GM23338 (cell line): ENCODE measurements around the gene MPP1. TPM values are rescaled to one million over a fixed set of nuclear protein-coding genes. Genes with fewer than 3 reads are reported as not detected.

Experiments used
- ATAC-seq: fragments of 200-7000 bp; cut with Tn5 transposase; 3 replicates; pipeline ENCODE4 v1.9.1; 2020
- DNase-seq: peaks from one replicate; pipeline ENCODE4 v3.0.0-alpha.2; 2015; ENCODE audit warnings: low spot score
- H2AFZ ChIP-seq: fragments of 200-600 bp; sonication (generic); 2 replicates; pipeline ENCODE4 v1.8.0; 2016; ENCODE audit warnings: antibody characterized with exemption, mild to moderate bottlenecking, moderate library complexity
- H3F3A ChIP-seq: fragments of 200-600 bp; sonication (generic); replicated peaks from 2 replicates; pipeline ENCODE4 v1.8.0; 2017; ENCODE audit warnings: antibody characterized with exemption, mixed run types, low read depth
- H3K27ac ChIP-seq: fragments of 200-600 bp; sonication (generic); 2 replicates; pipeline ENCODE4 v1.6.1; 2016; ENCODE audit warnings: low read depth
- H3K27me3 ChIP-seq: fragments of 200-600 bp; sonication (generic); 2 replicates; pipeline ENCODE4 v1.8.0; 2016; ENCODE audit warnings: mild to moderate bottlenecking, mixed run types, moderate library complexity; ENCODE audit not compliant: insufficient read depth
- H3K36me3 ChIP-seq: fragments of 200-600 bp; sonication (generic); 2 replicates; pipeline ENCODE4 v1.8.0; 2016; ENCODE audit warnings: mild to moderate bottlenecking; ENCODE audit not compliant: insufficient read depth
- H3K4me1 ChIP-seq: fragments of 200-600 bp; sonication (generic); 2 replicates; pipeline ENCODE4 v1.8.0; 2016; ENCODE audit warnings: mild to moderate bottlenecking, moderate library complexity; ENCODE audit not compliant: insufficient read depth
- H3K4me2 ChIP-seq: fragments of 200-600 bp; sonication (generic); 2 replicates; pipeline ENCODE4 v1.7.1; 2017; ENCODE audit warnings: mixed run types
- H3K4me3 ChIP-seq: fragments of 200-600 bp; sonication (generic); 2 replicates; pipeline ENCODE4 v1.6.1; 2016; ENCODE audit warnings: mixed run types
- H3K79me2 ChIP-seq: fragments of 200-600 bp; sonication (generic); replicated peaks from 2 replicates; pipeline ENCODE4 v1.8.0; 2017; ENCODE audit warnings: mild to moderate bottlenecking; ENCODE audit not compliant: insufficient read depth
- H3K9me2 ChIP-seq: fragments of 200-600 bp; sonication (generic); 2 replicates; pipeline ENCODE4 v1.8.0; 2017; ENCODE audit not compliant: insufficient read depth
- H4K20me1 ChIP-seq: fragments of 200-600 bp; sonication (generic); replicated peaks from 2 replicates; pipeline ENCODE4 v1.8.0; 2017; ENCODE audit warnings: mild to moderate bottlenecking; ENCODE audit not compliant: insufficient read depth
- H3K27ac Mint-ChIP-seq: 2 replicates; pipeline ENCODE4 v1.8.0; 2020; ENCODE audit warnings: inconsistent platforms, mild to moderate bottlenecking, moderate library complexity, mixed read lengths
- H3K27me3 Mint-ChIP-seq: 3 replicates; pipeline ENCODE4 v1.8.0; 2022; ENCODE audit warnings: low read depth, mild to moderate bottlenecking, moderate library complexity, mixed read lengths, inconsistent platforms; ENCODE audit not compliant: insufficient read depth, poor library complexity
- H3K36me3 Mint-ChIP-seq: 3 replicates; pipeline ENCODE4 v1.8.0; 2021; ENCODE audit warnings: low read depth, mild to moderate bottlenecking, inconsistent platforms, moderate library complexity, mixed read lengths
- H3K4me1 Mint-ChIP-seq: 3 replicates; pipeline ENCODE4 v1.8.0; 2020; ENCODE audit warnings: mild to moderate bottlenecking, inconsistent platforms, mixed read lengths
- H3K4me3 Mint-ChIP-seq: 3 replicates; pipeline ENCODE4 v1.8.0; 2021; ENCODE audit warnings: moderate library complexity, mild to moderate bottlenecking, inconsistent platforms, mixed read lengths
- H3K9me3 Mint-ChIP-seq: 3 replicates; pipeline ENCODE4 v1.8.0; 2020; ENCODE audit warnings: moderate library complexity, mild to moderate bottlenecking, inconsistent platforms, mixed read lengths
- CREB1 ChIP-seq: fragments of 250-450 bp; sonication (Bioruptor Pico); IDR thresholded peaks from 2 replicates; pipeline ENCODE4 v1.5.0; 2020; ENCODE audit warnings: low read depth, mild to moderate bottlenecking, moderate library complexity
- CTCF ChIP-seq, 2 experiments: fragments of 200-600 bp in 1 of 2; sonication (generic) in 1 of 2; conservative IDR thresholded peaks; 2 replicates each; pipeline versions ENCODE4 v1.5.1 to v1.6.1; 2016 to 2017; ENCODE audit warnings: antibody characterized with exemption in 2 of 2, low read depth in 2 of 2, mild to moderate bottlenecking in 2 of 2, moderate library complexity in 1 of 2
- ETS1 ChIP-seq: IDR thresholded peaks from 2 replicates; pipeline ENCODE4 v1.6.1; 2016; ENCODE audit warnings: antibody characterized with exemption
- EZH2 ChIP-seq: fragments of 200-600 bp; sonication (generic); IDR thresholded peaks from one replicate; pipeline ENCODE4 v1.8.0; 2017; ENCODE audit warnings: antibody characterized with exemption, mild to moderate bottlenecking, low read depth; ENCODE audit not compliant: unreplicated experiment
- EZH2phosphoT487 ChIP-seq: fragments of 200-600 bp; sonication (generic); IDR thresholded peaks from one replicate; pipeline ENCODE4 v1.8.1; 2018; ENCODE audit warnings: antibody characterized with exemption; ENCODE audit not compliant: unreplicated experiment
- JUNB ChIP-seq: IDR thresholded peaks from one replicate; pipeline ENCODE4 v1.6.1; 2016; ENCODE audit warnings: antibody characterized with exemption; ENCODE audit not compliant: unreplicated experiment
- NANOG ChIP-seq: IDR thresholded peaks from 2 replicates; pipeline ENCODE4 v1.6.1; 2016; ENCODE audit warnings: antibody characterized with exemption, borderline replicate concordance
- POLR2AphosphoS5 ChIP-seq: IDR thresholded peaks from 2 replicates; pipeline ENCODE4 v1.6.1; 2016; ENCODE audit warnings: antibody characterized with exemption, low read depth
- STAT1 ChIP-seq: IDR thresholded peaks from one replicate; pipeline ENCODE4 v1.6.1; 2016; ENCODE audit warnings: antibody characterized with exemption; ENCODE audit not compliant: unreplicated experiment
- ZNF114 ChIP-seq: fragments of 250-450 bp; sonication (Bioruptor Pico); IDR thresholded peaks from 2 replicates; pipeline ENCODE4 v1.5.0; 2020; ENCODE audit warnings: mild to moderate bottlenecking, moderate library complexity
- ZNF331 ChIP-seq: fragments of 250-450 bp; sonication (Bioruptor Pico); IDR thresholded peaks from 2 replicates; pipeline ENCODE4 v1.5.0; 2020; ENCODE audit warnings: low read depth, mild to moderate bottlenecking, moderate library complexity
- polyA plus RNA-seq: library from polyadenylated mRNA; unstranded; fragments of >200 nt; fragmentation: Nextera tagmentation; extraction: Ambion mirVana; gene quantifications from 2 replicates; pipeline ENCODE4 v1.2.1, GENCODE V29; 2016
- total RNA-seq: library from RNA; depleted of rRNA; stranded (reverse); fragments of >200 nt; shearing (Covaris generic); gene quantifications from 2 replicates; pipeline ENCODE4 v1.2.3, GENCODE V29; 2014
- TF ChIP-seq, protein P1 (sequence below): IDR thresholded peaks from one replicate; pipeline ENCODE4 v1.6.1; 2018; ENCODE audit warnings: antibody characterized with exemption; ENCODE audit not compliant: unreplicated experiment
- TF ChIP-seq, protein P2 (sequence below): fragments of 250-450 bp; sonication (Bioruptor Pico); IDR thresholded peaks from 2 replicates; pipeline ENCODE4 v1.5.0; 2020; ENCODE audit warnings: mild to moderate bottlenecking, moderate library complexity

The MPP1 gene
- total and polyA plus RNA-seq, 2 experiments from 2014 or later: 18.7 to 27.2 TPM

- peaks cover 7% of the 10 kb centered on the region; the same call in 1 of the 3 replicates for H3K4me1 Mint-ChIP-seq
- Histone ChIP-seq H3K27ac (no peak overlapping the region), H3K9me2 (no peaks in the 10 kb centered on the region), H3K4me3 (no peak overlapping the region), H3K36me3 (no peaks in the 10 kb centered on the region), H3K4me2 (no peak overlapping the region), H2AFZ (no peak overlapping the region), H3K79me2 (peaks cover 10% of the 10 kb centered on the region), H3K27me3 (no peaks in the 10 kb centered on the region), H4K20me1 (no peaks in the 10 kb centered on the region), H3K4me1 (peaks cover 8% of the 10 kb centered on the region; the same call in 1 of the 2 replicates), H3F3A (no peaks in the 10 kb centered on the region)
- ATAC-seq (no peak), DNase-seq (no peak)
- no peak overlapping the region for H3K27ac Mint-ChIP-seq
- no peak overlapping the region for H3K4me3 Mint-ChIP-seq
- H3K36me3 Mint-ChIP-seq: peaks cover 5% of the 10 kb centered on the region; the same call in 2 of the 3 replicates
- no peak for TF ChIP-seq EZH2
- TF ChIP-seq CTCF (conservative IDR thresholded peaks at IDR 0.05; ENCODE audit: low read depth in 2 of 2): no peak
- no peak for TF ChIP-seq CREB1 (CRISPR knock-in tag)
- TF ChIP-seq, protein P1, sequence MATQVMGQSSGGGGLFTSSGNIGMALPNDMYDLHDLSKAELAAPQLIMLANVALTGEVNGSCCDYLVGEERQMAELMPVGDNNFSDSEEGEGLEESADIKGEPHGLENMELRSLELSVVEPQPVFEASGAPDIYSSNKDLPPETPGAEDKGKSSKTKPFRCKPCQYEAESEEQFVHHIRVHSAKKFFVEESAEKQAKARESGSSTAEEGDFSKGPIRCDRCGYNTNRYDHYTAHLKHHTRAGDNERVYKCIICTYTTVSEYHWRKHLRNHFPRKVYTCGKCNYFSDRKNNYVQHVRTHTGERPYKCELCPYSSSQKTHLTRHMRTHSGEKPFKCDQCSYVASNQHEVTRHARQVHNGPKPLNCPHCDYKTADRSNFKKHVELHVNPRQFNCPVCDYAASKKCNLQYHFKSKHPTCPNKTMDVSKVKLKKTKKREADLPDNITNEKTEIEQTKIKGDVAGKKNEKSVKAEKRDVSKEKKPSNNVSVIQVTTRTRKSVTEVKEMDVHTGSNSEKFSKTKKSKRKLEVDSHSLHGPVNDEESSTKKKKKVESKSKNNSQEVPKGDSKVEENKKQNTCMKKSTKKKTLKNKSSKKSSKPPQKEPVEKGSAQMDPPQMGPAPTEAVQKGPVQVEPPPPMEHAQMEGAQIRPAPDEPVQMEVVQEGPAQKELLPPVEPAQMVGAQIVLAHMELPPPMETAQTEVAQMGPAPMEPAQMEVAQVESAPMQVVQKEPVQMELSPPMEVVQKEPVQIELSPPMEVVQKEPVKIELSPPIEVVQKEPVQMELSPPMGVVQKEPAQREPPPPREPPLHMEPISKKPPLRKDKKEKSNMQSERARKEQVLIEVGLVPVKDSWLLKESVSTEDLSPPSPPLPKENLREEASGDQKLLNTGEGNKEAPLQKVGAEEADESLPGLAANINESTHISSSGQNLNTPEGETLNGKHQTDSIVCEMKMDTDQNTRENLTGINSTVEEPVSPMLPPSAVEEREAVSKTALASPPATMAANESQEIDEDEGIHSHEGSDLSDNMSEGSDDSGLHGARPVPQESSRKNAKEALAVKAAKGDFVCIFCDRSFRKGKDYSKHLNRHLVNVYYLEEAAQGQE: no peak
- TF ChIP-seq ETS1: no peak
- no peak for TF ChIP-seq JUNB
- no peak for TF ChIP-seq ZNF114 (CRISPR knock-in tag)
- TF ChIP-seq, protein P2, sequence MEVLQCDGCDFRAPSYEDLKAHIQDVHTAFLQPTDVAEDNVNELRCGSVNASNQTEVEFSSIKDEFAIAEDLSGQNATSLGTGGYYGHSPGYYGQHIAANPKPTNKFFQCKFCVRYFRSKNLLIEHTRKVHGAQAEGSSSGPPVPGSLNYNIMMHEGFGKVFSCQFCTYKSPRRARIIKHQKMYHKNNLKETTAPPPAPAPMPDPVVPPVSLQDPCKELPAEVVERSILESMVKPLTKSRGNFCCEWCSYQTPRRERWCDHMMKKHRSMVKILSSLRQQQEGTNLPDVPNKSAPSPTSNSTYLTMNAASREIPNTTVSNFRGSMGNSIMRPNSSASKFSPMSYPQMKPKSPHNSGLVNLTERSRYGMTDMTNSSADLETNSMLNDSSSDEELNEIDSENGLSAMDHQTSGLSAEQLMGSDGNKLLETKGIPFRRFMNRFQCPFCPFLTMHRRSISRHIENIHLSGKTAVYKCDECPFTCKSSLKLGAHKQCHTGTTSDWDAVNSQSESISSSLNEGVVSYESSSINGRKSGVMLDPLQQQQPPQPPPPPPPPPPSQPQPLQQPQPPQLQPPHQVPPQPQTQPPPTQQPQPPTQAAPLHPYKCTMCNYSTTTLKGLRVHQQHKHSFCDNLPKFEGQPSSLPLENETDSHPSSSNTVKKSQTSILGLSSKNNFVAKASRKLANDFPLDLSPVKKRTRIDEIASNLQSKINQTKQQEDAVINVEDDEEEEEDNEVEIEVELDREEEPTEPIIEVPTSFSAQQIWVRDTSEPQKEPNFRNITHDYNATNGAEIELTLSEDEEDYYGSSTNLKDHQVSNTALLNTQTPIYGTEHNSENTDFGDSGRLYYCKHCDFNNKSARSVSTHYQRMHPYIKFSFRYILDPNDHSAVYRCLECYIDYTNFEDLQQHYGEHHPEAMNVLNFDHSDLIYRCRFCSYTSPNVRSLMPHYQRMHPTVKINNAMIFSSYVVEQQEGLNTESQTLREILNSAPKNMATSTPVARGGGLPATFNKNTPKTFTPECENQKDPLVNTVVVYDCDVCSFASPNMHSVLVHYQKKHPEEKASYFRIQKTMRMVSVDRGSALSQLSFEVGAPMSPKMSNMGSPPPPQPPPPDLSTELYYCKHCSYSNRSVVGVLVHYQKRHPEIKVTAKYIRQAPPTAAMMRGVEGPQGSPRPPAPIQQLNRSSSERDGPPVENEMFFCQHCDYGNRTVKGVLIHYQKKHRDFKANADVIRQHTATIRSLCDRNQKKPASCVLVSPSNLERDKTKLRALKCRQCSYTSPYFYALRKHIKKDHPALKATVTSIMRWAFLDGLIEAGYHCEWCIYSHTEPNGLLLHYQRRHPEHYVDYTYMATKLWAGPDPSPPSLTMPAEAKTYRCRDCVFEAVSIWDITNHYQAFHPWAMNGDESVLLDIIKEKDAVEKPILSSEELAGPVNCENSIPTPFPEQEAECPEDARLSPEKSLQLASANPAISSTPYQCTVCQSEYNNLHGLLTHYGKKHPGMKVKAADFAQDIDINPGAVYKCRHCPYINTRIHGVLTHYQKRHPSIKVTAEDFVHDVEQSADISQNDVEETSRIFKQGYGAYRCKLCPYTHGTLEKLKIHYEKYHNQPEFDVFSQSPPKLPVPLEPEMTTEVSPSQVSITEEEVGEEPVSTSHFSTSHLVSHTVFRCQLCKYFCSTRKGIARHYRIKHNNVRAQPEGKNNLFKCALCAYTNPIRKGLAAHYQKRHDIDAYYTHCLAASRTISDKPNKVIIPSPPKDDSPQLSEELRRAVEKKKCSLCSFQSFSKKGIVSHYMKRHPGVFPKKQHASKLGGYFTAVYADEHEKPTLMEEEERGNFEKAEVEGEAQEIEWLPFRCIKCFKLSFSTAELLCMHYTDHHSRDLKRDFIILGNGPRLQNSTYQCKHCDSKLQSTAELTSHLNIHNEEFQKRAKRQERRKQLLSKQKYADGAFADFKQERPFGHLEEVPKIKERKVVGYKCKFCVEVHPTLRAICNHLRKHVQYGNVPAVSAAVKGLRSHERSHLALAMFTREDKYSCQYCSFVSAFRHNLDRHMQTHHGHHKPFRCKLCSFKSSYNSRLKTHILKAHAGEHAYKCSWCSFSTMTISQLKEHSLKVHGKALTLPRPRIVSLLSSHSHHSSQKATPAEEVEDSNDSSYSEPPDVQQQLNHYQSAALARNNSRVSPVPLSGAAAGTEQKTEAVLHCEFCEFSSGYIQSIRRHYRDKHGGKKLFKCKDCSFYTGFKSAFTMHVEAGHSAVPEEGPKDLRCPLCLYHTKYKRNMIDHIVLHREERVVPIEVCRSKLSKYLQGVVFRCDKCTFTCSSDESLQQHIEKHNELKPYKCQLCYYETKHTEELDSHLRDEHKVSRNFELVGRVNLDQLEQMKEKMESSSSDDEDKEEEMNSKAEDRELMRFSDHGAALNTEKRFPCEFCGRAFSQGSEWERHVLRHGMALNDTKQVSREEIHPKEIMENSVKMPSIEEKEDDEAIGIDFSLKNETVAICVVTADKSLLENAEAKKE (CRISPR knock-in tag): no peak
- no peak for TF ChIP-seq POLR2AphosphoS5
- no peak for TF ChIP-seq STAT1
- TF ChIP-seq ZNF331: no peak
- TF ChIP-seq NANOG: no peak
- TF ChIP-seq EZH2phosphoT487: no peak
- no peaks in the 10 kb centered on the region for H3K27me3 Mint-ChIP-seq
- H3K9me3 Mint-ChIP-seq: no peaks in the 10 kb centered on the region
Observed at GRCh38 chrX:154758696-154759095, 46.6 kb downstream of the MPP1 start.
